GM19463 (cell line): ENCODE measurements around the gene CHTOP.

Source experiments
- ATAC-seq: cut with Tn5 transposase; IDR thresholded peaks from one replicate; pipeline ENCODE4 v1.9.1; 2021; ENCODE audit warnings: mild to moderate bottlenecking, moderate library complexity; ENCODE audit not compliant: unreplicated experiment

Gene CHTOP

DNA sequence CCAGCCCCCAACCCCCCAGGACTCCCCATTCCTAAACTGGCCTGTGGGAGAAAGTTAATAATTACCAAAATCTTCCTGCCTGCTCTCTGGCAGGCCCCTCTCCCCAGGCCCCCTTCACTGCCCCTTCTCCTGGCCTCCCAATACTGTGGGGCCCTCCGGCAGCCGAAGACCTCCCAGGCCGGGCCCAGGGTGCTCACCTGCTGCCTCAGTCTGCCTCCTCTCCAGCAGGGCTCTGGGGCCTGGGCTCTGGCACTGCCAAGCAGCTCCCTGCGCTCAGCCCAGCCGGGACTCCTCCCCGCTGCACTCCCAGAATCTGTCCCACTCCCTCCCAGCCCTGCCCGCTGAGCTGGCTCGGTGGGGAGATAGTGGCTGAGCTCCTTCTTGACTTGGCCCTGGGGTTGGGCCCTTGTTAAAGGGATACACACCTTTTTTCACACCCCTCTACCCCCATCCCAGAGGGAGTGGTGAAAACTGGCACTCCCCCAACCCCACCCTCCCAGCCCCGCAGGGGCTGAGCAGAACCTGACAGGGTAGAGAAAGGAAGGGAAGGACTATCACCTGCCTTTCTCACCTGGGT is 21.0 kb upstream of the CHTOP start, which contains the start of gene S100A16:
TSS of gene S100A16 (minus strand) at position 383 of the 577 bp plus-strand sequence. CDS start 4,986 bp downstream, outside the sequence.
- no peak for ATAC-seq

GRCh38 chr1:153613406-153613805 is 20.5 kb upstream of the CHTOP start:
- ATAC-seq: no peak

DNA sequence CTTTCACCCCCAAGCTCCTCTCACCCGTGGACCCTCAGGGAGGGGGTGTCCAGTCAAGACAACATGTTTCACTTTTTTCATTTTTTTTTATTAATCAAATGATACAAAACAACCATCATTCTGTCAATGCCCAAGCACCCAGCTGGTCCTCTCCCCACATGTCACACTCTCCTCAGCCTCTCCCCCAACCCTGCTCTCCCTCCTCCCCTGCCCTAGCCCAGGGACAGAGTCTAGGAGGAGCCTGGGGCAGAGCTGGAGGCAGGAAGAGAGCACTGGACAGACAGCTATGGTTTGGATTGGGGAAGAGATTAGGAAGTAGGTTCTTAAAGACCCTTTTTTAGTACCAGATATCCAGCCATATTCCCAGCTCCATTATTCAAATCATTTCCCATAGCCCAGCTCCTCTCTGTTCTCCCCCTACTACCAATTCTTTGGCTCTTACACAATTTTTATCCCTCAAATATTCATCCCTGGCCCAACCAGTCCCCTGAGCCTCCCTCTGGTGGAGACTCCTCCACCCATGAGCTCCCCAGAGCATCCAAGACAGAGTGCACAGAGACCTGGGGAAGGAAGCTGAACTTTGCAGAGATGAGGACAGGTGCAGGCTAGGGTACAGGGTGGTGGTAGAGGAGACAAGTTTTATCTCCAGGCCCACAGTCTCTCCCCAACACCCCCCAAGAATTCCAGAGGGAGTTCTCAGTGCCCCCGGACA is 19.5 kb upstream of the CHTOP start:
- no peak for ATAC-seq

DNA sequence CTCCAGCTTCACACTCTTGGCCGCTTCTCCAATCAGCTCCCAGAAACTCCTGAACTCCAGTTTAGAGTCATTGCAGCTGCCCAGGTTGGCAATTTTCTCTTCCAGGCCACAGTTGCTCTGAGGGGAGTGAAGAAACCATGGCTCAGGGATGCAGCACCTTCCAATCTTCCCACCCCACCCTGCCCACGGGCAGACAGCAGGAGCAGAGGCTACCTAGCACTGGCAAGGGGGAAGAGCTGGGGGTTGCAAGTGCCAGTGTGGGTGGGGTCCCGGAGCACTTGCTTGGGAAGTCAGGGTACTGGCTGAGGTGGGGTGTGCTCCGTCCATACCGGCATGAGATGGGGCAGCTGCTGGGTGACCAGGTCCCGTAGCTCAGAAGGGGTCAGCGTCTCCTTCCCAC is 19.0 kb upstream of the CHTOP start:
- no peak for ATAC-seq

DNA sequence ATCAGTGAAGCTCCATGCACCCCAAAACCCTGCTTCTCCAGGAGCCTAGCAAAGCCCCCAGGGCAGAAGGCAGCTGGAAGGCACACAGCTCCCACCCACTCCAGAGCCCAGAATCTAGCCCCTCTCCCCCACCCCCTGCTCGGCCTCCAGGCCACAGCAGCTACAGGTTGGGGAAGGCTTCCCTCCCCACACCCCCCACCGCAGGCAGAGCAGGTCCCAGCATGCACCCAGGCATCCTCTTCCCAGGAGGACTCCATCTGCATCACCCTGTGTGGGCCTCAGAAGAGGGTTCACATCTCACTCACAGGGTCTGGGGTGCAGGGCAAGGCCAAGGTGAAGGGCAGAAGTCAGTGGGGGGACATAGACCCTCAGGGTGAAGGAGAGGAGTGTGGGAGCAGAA is 18.5 kb upstream of the CHTOP start:
- ATAC-seq: no peak

DNA sequence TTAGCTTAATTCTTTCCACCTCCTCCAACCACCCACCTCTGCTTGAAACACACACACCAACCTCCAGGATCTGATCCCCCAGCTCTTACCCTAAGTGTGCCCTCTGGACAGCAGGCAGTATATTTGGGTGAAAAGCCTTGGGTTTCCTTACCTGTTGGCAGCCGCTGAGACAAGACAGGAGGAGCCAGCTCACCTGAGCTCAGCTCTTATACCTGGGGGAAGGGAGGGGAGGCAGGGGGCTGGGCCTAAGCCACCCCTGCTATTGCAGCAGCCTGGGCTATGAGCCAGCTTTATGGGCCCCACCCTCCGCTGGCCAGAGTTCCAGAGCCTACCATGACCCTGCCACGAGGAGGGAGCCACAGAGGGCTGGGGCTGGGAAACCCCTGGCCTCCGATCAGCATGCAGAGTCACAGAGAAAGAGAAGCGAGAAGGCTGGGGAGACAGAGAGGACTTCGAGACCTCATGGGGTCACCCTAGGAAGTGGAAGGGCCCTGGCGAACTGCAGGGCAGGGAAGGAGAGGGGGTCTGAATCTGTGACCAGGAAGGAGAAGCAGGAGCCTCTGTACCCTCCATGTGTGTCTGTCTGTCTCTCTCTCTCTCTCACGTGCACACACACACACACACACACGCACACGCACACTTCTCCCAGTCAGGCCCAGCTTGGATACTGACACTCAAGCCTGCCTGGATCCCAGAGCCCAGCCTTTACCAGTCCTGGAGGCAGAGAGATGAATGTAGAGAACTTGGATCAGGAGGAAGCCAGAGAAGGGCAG is 17.5 kb upstream of the CHTOP start, which contains the start of gene S100A14:
TSS of gene S100A14 (minus strand) at position 182 of the 773 bp plus-strand sequence. CDS start 467 bp downstream, outside the sequence.
- ATAC-seq: no peak

- no peak for ATAC-seq
These were observed 17.0 kb upstream of the CHTOP start for GRCh38 chr1:153616917-153617311.

DNA sequence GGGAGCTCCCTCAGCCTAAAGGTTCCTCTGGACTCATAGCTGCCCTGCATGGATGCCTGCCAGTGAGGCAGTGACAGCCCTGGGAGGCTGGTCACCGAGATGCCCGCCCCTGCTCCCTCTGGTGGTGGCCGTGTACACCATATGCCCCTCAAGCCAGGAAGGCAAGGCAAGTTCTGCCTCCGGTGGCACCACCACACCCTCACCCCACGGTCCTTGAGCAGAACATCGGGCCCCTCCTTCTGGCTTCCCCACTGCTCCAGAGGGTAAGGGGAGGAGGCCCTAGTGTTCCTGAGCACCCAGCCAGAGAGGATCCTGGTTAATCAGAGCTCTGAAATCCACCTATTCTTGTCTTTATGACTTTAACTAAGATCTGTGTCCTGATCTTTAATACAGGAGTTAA is 16.2 kb upstream of the CHTOP start:
- no peak for ATAC-seq

GRCh38 chr1:153619171-153619570 is 14.7 kb upstream of the CHTOP start:
- ATAC-seq: no peak

- no peak for ATAC-seq
These were observed 10.8 kb upstream of the CHTOP start for GRCh38 chr1:153623101-153623500.

DNA sequence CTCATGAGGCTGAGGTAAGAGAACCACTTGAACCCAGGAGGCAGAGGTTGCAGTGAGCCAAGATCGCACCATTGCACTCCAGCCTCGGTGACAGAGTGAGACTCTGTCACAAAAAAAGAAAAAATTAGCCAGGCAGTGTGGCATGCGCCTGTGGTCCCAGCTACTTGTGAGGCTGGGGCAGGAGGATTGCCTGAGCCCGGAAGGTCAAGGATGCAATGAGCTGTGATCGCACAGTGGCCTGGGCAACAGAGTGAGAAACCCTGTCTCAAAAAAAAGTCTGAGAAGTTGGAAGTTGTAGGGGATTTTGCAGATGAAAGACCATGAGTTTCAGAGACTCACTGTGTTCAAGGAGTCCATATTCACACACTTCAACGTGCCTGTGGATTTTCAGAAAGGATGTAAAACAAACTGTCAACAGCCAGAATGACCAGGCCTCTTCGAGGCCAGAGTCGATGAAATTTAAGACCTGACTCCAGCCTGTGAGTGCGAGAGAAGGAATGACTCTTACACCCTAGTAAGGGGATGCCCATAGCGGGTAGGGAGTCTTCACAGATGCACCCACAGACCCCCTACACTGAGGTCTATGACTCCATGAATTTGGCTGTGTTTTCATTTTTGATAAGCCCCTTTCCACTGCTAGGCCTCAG is 8.8 kb upstream of the CHTOP start:
- no peak for ATAC-seq

GRCh38 chr1:153626477-153626903 is 7.4 kb upstream of the CHTOP start:
- no peak for ATAC-seq

DNA sequence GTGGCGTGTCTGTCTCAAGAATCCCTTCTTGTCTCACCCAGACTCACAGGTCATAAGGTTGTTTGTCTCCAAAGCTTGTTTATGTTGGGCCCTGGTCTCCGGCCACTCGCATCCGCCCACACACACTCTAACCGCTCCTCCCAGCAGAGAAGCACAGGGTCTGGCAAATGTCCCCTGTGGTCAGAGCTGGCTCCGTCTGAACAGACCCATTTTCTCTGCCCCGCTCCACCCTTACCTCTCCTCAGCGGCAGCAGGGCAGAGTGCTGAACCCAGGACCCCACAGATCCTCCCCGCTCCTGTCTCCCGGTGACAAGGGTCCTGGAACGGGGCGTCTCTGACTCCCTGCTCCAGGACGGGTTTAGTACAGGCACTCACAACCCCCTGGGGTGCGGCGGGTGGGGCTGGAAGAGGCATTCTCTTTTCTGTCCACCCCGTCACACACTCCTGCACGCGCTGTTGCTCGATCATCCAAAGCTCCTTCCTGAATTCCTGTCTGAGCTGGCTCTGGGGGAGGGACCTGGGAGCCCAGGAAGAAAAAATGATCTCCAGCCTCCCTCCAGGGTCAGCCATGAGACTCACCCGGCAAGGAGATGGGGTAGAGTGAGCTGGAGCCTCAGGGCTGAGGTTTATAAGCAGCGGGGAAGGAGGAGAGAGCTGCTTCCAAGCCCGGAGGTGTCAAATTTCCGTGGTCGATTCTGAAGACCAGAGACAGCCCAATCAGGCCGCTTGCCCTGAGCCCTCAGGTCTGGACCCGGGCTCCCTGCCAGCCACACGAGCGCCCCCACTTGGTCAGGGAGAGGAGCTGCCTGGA is 6.8 kb upstream of the CHTOP start, which contains the start of gene S100A13:
TSS of gene S100A13 (minus strand) at position 602 of the 811 bp plus-strand sequence. CDS start 1,033 bp downstream, outside the sequence.
- no peak for ATAC-seq

DNA sequence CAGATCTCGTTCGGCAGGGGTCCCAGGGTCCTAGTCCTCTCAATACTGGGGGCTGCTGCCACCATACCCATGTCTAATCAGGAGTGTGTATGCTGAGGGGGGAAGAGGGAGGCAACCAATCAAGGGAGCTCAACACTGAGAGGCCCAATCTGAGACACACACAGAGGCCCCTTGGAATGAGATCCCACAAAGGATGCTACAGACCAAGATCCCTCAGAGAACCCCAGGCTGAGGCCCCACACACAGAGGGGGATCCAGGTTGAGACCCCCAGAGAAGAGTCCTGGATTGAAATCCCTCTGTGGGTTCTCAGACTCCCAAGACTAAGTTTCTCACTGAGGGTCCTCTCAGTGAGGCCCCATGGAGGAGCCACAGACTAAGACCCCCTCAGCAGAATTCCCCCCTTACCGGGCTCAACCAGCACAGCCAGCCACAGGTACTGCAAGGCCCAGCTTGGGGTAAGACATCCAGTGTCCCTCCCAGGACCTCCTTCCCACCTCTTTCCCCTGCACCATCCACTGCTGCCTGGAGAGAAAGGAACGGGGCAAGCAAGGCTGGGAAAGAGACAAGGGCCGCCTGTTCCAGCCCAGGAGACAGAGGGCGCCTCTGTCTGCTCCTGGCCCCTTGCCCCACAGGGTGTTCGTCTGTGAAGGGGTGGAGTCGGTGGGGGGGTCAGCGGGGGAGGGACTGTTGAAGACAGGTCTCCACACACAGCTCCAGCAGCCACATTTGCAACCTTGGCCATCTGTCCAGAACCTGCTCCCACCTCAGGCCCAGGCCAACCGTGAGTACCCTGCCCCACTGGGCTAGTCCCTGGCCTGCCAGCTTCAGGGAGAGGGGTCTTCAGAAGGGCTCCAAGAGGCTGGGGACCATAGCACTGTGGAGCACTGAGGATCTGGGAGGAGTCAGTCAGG is 5.9 kb upstream of the CHTOP start, which contains the start of gene S100A1:
TSS of gene S100A1 (plus strand) at position 720 of the 912 bp plus-strand sequence. CDS start 2,088 bp downstream, outside the sequence.
- ATAC-seq: no peak

GRCh38 chr1:153628638-153629342 is 5.1 kb upstream of the CHTOP start:
- ATAC-seq: no peak

- ATAC-seq: no peak
These were observed 4.6 kb upstream of the CHTOP start for GRCh38 chr1:153629343-153629665.

DNA sequence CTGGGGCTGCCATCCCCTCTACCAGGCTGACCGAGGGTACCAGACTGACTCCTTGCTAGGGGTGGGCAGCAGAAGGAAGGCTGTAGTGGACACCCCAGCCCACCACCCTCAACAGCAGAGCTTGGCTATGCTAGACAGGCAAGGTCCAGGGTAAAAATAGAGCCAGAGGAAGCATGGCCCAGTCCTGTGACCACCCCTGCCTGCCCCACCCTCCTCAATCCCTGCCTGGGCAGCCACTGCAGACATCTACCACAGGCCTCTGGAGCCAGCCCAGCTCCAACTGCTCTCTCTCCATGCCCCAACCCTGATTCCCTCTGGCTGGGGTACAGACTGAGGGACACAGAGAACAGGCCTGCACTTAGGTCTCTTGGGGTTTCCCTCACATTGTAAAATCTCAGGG is 3.9 kb upstream of the CHTOP start:
- ATAC-seq: no peak

GRCh38 chr1:153630384-153630783 is 3.5 kb upstream of the CHTOP start:
- ATAC-seq: no peak
